ENCODE results near the gene CNTF.

Gene CNTF

DNA sequence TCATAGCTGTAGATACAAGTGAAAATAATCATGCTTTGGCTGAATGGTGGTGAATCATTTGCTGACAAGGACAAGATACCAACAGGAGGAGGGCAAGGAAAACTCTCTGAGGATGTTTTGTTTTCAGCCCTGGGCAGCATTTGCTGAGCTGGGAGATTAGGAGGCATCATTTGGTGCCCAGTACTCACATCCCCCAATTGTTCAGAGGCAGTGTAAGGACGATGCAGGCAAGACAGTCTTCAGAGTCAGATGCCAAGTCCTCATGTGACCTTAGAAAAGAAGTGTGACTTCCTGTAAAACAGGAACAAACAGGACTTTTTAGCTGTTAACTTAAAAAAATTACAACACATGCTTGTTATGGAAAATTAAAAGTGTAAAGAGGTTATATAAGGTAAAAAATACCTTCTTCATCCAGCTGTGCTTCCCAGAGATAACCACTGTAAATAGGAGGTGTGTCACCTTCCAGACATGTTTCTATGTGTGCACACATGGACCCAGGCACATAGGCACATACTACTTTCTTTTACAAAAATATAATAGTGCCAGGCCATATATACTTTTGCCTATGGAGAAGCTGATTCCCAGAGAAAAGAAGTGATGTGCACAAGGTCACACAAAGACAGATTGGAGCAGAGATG is 18.0 kb downstream of the CNTF start:
- Histone ChIP-seq H3K4me1 (ENCODE audit: control insufficient read depth in 2 of 2, insufficient read depth in 2 of 2, low read length in 2 of 2) (peaks cover 14 to 33% of the 10 kb centered on the region in 2 donors), H3K27ac (ENCODE audit: low read depth in 2 of 2, low read length in 2 of 2) (peak overlapping the region; percentile 34 to 43), H3K36me3 (ENCODE audit: control insufficient read depth in 2 of 2, insufficient read depth in 2 of 2, low read length in 2 of 2) (no peaks in the 10 kb centered on the region), H3K27me3 (ENCODE audit: control insufficient read depth in 2 of 2, insufficient read depth in 2 of 2, low read length in 2 of 2) (no peaks in the 10 kb centered on the region), H3K4me3 (ENCODE audit: low read length in 2 of 2) (peak overlapping the region in 1 of 2 donors; percentile 43), H3K9ac (ENCODE audit: low read depth in 1 of 2, low read length in 2 of 2) (no peak overlapping the region), H3K9me3 (ENCODE audit: control insufficient read depth in 2 of 2, low read length in 2 of 2) (no peaks in the 10 kb centered on the region)

DNA sequence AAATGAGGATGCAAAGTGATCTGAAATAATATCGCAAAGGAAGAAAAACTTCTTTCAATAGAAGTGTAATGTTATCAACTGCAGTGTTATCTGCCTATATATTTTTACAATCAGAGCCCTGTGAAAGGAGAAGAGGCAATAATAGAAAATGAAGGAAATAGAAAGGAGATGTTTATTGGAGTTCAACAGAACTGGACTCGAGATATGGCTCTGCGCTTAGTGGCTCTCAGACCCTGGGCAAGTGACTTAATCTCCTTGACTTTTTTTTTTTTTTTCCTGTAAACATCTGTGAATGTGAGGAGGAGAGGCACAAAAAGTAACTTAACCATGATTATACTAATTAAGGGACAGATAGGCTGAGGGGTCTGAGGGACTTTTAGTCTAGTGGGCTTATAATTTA is 18.9 kb downstream of the CNTF start:
- Histone ChIP-seq H3K27ac (ENCODE audit: low read depth in 2 of 2, low read length in 2 of 2) (peak overlapping the region; percentile 43 to 79), H3K9ac (ENCODE audit: low read depth in 1 of 2, low read length in 2 of 2) (peak overlapping the region in 1 of 2 donors; percentile 47), H3K9me3 (ENCODE audit: control insufficient read depth in 2 of 2, low read length in 2 of 2) (no peaks in the 10 kb centered on the region), H3K36me3 (ENCODE audit: control insufficient read depth in 2 of 2, insufficient read depth in 2 of 2, low read length in 2 of 2) (no peaks in the 10 kb centered on the region), H3K27me3 (ENCODE audit: control insufficient read depth in 2 of 2, insufficient read depth in 2 of 2, low read length in 2 of 2) (no peaks in the 10 kb centered on the region), H3K4me1 (ENCODE audit: control insufficient read depth in 2 of 2, insufficient read depth in 2 of 2, low read length in 2 of 2) (peaks cover 14 to 33% of the 10 kb centered on the region in 2 donors), H3K4me3 (ENCODE audit: low read length in 2 of 2) (peak overlapping the region in 1 of 2 donors; percentile 43)

DNA sequence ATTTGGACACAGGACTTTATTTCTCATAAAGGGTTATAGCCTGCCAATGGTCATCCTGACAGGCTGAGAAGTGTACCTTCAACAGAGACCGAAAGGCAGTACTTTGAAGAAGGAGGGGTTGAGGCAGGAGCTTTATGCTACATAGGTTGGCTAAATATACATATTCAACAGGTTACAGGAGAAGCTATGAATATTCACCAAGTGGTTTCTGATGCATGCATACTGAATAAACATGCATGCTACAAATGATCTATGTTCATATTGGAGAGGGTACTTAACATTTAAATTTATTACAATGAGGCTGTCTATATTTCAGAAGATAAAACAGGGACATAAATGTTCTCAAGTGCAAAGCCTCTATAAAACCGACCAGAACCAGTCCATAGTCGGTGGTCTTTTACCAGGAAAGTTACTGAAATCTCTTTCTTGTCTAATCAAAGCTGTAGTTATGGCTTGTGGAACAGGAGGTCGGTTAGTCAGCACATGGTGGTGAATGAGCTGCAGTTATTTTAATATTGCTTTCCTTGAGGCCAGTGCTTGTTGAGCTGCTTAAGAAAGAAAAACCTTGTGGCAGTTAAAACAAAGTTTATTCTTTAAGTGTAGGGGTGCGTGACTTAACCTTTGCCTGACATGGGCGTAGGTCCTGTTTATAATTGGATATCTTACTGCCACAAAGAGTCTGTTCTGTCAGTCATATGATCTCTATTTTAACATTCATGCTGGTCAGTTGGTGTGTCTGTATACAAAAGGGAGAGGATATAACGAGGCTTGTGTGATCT is 19.5 kb downstream of the CNTF start:
- Histone ChIP-seq H3K9me3 (ENCODE audit: control insufficient read depth in 2 of 2, low read length in 2 of 2) (no peaks in the 10 kb centered on the region), H3K27me3 (ENCODE audit: control insufficient read depth in 2 of 2, insufficient read depth in 2 of 2, low read length in 2 of 2) (no peaks in the 10 kb centered on the region), H3K9ac (ENCODE audit: low read depth in 1 of 2, low read length in 2 of 2) (peak overlapping the region in 1 of 2 donors; percentile 47), H3K27ac (ENCODE audit: low read depth in 2 of 2, low read length in 2 of 2) (peak overlapping the region; percentile 43 to 79), H3K4me1 (ENCODE audit: control insufficient read depth in 2 of 2, insufficient read depth in 2 of 2, low read length in 2 of 2) (peaks cover 14 to 33% of the 10 kb centered on the region in 2 donors), H3K4me3 (ENCODE audit: low read length in 2 of 2) (peak overlapping the region in 1 of 2 donors; percentile 9), H3K36me3 (ENCODE audit: control insufficient read depth in 2 of 2, insufficient read depth in 2 of 2, low read length in 2 of 2) (no peaks in the 10 kb centered on the region)

DNA sequence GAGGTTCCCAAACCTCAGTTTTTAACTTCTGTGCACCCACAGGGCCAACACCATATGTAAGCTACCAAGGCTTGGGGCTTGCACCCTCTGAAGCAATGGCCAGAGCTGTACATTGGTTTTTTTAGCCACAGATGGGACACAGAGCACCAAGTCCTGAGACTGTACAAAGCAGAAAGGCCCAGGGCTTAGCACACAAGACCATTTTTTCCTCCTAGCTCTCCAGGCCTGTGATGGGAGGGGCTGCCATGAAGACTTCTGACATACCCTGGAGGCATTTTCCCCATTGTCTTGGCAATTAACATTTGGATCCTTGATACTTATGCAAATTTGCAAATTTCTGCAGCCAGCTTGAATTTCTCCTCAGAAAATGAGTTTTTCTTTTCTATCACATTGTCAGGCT is 23.4 kb downstream of the CNTF start:
- Histone ChIP-seq H3K4me1 (ENCODE audit: control insufficient read depth in 2 of 2, insufficient read depth in 2 of 2, low read length in 2 of 2) (peaks cover 6 to 24% of the 10 kb centered on the region in 2 donors), H3K27me3 (ENCODE audit: control insufficient read depth in 2 of 2, insufficient read depth in 2 of 2, low read length in 2 of 2) (no peaks in the 10 kb centered on the region), H3K9ac (ENCODE audit: low read depth in 1 of 2, low read length in 2 of 2) (no peak overlapping the region), H3K9me3 (ENCODE audit: control insufficient read depth in 2 of 2, low read length in 2 of 2) (no peaks in the 10 kb centered on the region), H3K27ac (ENCODE audit: low read depth in 2 of 2, low read length in 2 of 2) (no peak overlapping the region), H3K4me3 (ENCODE audit: low read length in 2 of 2) (no peak overlapping the region), H3K36me3 (ENCODE audit: control insufficient read depth in 2 of 2, insufficient read depth in 2 of 2, low read length in 2 of 2) (no peaks in the 10 kb centered on the region)

DNA sequence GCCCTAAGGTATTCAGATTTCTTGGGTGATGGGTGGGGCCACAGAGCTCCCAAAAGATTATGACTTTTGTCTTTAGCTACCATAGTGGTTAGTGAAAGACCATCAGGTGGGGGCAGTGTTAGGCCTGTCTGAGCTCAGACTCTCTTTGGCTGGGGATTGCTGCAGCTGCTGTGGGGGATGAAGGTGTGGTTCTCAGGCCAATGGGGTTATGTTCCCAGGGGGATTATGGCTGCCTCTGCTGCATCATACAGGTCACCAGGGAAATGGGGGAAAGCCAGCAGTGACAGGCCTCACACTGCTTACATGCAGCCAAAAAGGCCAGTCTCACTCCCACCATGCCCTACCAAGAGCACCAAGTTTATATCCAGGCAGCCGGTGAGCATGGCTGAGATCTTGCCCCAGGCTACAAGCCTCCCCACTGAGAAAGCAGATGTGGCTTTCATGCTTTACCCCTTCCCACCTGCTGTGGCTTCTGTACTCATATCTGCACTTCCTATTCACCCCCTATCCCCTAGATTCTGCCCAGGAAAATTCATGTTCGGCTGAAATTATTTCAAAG is 24.8 kb downstream of the CNTF start:
- Histone ChIP-seq H3K27ac (ENCODE audit: low read depth in 2 of 2, low read length in 2 of 2) (no peak overlapping the region), H3K36me3 (ENCODE audit: control insufficient read depth in 2 of 2, insufficient read depth in 2 of 2, low read length in 2 of 2) (no peaks in the 10 kb centered on the region)

DNA sequence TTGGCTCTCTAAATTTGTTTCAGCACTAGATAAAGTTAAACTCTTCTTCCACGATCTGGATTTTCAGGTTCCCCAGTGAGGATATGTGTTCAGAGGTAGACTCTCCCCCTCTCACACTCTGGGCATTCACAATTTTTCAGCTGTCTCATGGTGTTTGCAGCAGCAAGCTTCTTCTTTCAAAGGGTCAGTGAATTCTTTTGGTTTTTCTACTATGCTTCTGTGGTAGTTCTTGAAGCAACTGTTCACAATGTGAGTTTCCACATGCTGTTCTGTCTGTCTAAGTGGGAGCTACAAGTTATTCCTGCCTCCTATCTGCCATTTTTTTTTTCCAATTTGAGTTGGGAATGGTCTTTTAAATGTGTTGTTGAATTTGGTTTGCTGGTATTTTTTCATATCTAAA is 25.4 kb downstream of the CNTF start:
- Histone ChIP-seq H3K36me3 (ENCODE audit: control insufficient read depth in 2 of 2, insufficient read depth in 2 of 2, low read length in 2 of 2) (no peaks in the 10 kb centered on the region), H3K4me3 (ENCODE audit: low read length in 2 of 2) (no peak overlapping the region), H3K27me3 (ENCODE audit: control insufficient read depth in 2 of 2, insufficient read depth in 2 of 2, low read length in 2 of 2) (no peaks in the 10 kb centered on the region), H3K27ac (ENCODE audit: low read depth in 2 of 2, low read length in 2 of 2) (no peak overlapping the region), H3K9me3 (ENCODE audit: control insufficient read depth in 2 of 2, low read length in 2 of 2) (no peaks in the 10 kb centered on the region), H3K9ac (ENCODE audit: low read depth in 1 of 2, low read length in 2 of 2) (no peak overlapping the region), H3K4me1 (ENCODE audit: control insufficient read depth in 2 of 2, insufficient read depth in 2 of 2, low read length in 2 of 2) (peaks cover 0 to 4% of the 10 kb centered on the region in 2 donors)

More for the DNA sequence above, 24.8 kb downstream of the CNTF start:
- no peaks in the 10 kb centered on the region for H3K27me3 ChIP-seq (ENCODE audit: control insufficient read depth in 2 of 2, insufficient read depth in 2 of 2, low read length in 2 of 2)
- peaks cover under 1 to 10% of the 10 kb centered on the region in 2 donors for H3K4me1 ChIP-seq (ENCODE audit: control insufficient read depth in 2 of 2, insufficient read depth in 2 of 2, low read length in 2 of 2)
- no peak overlapping the region for H3K4me3 ChIP-seq (ENCODE audit: low read length in 2 of 2)
- no peaks in the 10 kb centered on the region for H3K9me3 ChIP-seq (ENCODE audit: control insufficient read depth in 2 of 2, low read length in 2 of 2)
- no peak overlapping the region for H3K9ac ChIP-seq (ENCODE audit: low read depth in 1 of 2, low read length in 2 of 2)

DNA sequence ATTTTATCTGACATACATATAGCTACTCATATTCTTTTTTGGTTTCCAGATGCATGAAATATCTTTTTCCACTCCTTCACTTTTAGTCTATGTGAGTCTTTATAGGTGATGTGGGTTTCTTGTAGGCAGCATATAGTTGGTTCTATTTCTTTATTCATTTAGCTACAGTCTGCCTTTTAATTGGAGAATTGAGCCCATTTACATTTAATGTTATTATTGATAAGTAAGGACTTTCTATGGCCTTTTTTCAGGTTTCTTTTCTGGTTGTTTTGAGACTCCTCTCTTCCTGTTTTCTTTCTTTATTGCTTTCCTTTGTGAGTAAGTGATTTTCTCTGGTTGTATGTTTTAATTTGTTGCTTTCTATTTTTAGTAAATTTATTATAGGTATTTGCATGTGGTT is 27.2 kb downstream of the CNTF start:
- Histone ChIP-seq H3K4me1 (ENCODE audit: control insufficient read depth in 2 of 2, insufficient read depth in 2 of 2, low read length in 2 of 2) (no peaks in the 10 kb centered on the region), H3K36me3 (ENCODE audit: control insufficient read depth in 2 of 2, insufficient read depth in 2 of 2, low read length in 2 of 2) (no peaks in the 10 kb centered on the region), H3K9ac (ENCODE audit: low read depth in 1 of 2, low read length in 2 of 2) (no peak overlapping the region), H3K9me3 (ENCODE audit: control insufficient read depth in 2 of 2, low read length in 2 of 2) (no peaks in the 10 kb centered on the region), H3K27me3 (ENCODE audit: control insufficient read depth in 2 of 2, insufficient read depth in 2 of 2, low read length in 2 of 2) (no peaks in the 10 kb centered on the region), H3K27ac (ENCODE audit: low read depth in 2 of 2, low read length in 2 of 2) (no peak overlapping the region), H3K4me3 (ENCODE audit: low read length in 2 of 2) (no peak overlapping the region)

DNA sequence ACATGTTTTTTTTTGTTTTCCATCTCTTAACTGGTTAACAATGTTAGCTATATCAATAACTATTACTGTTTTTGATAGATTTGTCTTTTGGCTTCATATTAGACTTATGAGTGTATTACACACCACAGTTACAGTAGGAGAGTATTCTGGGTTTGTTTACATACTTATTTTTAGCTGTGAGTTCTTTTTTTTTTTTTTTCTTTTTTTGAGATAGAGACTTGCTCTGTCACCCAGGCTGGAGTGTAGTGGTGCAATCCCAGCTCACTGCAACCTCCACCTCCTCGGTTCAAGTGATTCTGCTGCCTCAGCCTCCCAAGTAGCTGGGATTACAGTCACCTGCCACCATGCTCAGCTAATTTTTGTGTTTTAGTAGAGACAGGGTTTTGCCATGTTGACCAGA is 28.0 kb downstream of the CNTF start:
- Histone ChIP-seq H3K36me3 (ENCODE audit: control insufficient read depth in 2 of 2, insufficient read depth in 2 of 2, low read length in 2 of 2) (no peaks in the 10 kb centered on the region), H3K9ac (ENCODE audit: low read depth in 1 of 2, low read length in 2 of 2) (no peak overlapping the region), H3K9me3 (ENCODE audit: control insufficient read depth in 2 of 2, low read length in 2 of 2) (no peaks in the 10 kb centered on the region), H3K4me3 (ENCODE audit: low read length in 2 of 2) (no peak overlapping the region), H3K27ac (ENCODE audit: low read depth in 2 of 2, low read length in 2 of 2) (no peak overlapping the region), H3K27me3 (ENCODE audit: control insufficient read depth in 2 of 2, insufficient read depth in 2 of 2, low read length in 2 of 2) (no peaks in the 10 kb centered on the region), H3K4me1 (ENCODE audit: control insufficient read depth in 2 of 2, insufficient read depth in 2 of 2, low read length in 2 of 2) (no peaks in the 10 kb centered on the region)

DNA sequence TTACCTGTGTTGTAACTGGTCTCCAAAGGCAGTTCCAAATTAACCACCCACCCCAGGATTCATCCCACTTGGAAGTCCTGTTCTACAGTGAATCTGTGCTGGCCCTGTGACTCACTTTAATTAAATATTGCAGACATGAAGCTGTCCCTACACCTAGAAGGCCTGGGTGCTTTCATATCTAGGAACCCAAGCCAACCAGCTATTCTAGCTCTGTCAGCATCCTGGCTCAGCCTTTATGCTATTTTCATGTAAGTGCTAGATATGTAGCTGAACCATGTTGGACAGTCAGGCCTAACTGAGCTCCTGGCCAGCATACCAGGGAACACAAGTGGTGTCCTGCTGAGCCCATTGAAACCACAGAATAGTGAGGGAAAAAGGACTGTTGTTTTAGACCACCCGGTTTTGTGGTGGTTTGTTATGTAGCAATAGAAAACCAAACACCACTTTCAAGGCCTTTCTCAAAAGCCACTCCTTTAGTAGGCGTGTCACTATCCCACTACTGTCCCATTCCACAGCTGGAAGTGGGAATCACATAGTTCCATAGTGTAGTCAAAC is 30.3 kb downstream of the CNTF start:
- H3K27ac ChIP-seq (ENCODE audit: low read depth in 2 of 2, low read length in 2 of 2): no peak overlapping the region
- H3K36me3 ChIP-seq (ENCODE audit: control insufficient read depth in 2 of 2, insufficient read depth in 2 of 2, low read length in 2 of 2): no peaks in the 10 kb centered on the region
- H3K4me3 ChIP-seq (ENCODE audit: low read length in 2 of 2): no peak overlapping the region
- no peak overlapping the region for H3K9ac ChIP-seq (ENCODE audit: low read depth in 1 of 2, low read length in 2 of 2)
- no peaks in the 10 kb centered on the region for H3K27me3 ChIP-seq (ENCODE audit: control insufficient read depth in 2 of 2, insufficient read depth in 2 of 2, low read length in 2 of 2)
- no peaks in the 10 kb centered on the region for H3K4me1 ChIP-seq (ENCODE audit: control insufficient read depth in 2 of 2, insufficient read depth in 2 of 2, low read length in 2 of 2)
- no peaks in the 10 kb centered on the region for H3K9me3 ChIP-seq (ENCODE audit: control insufficient read depth in 2 of 2, low read length in 2 of 2)
